WI38 (cell line): ENCODE measurements around the gene KCNK3.

Source experiments
- H3K4me3 ChIP-seq: 2 replicates; pipeline ENCODE4 v1.5.1; 2011; ENCODE audit warnings: low read depth, mild to moderate bottlenecking, control low read depth, low read length
- CTCF ChIP-seq: IDR thresholded peaks from 2 replicates; pipeline ENCODE4 v1.5.1; 2012; ENCODE audit warnings: low read depth, mild to moderate bottlenecking, control low read depth, low read length

The KCNK3 gene

GRCh38 chr2:26691161-26691560 lies 1.4 kb upstream of the KCNK3 start:
- no peak for TF ChIP-seq CTCF
- no peak overlapping the region for H3K4me3 ChIP-seq

GRCh38 chr2:26691881-26692278 lies 642 bp upstream of the KCNK3 start:
- no peak for TF ChIP-seq CTCF
- H3K4me3 ChIP-seq: no peak overlapping the region

GRCh38 chr2:26692897-26693849 lies 651 bp downstream of the KCNK3 start:
- no peak for TF ChIP-seq CTCF
- no peak overlapping the region for H3K4me3 ChIP-seq

- H3K4me3 ChIP-seq: no peak overlapping the region
- TF ChIP-seq CTCF: no peak
Observed at GRCh38 chr2:26694001-26694400, 1.5 kb downstream of the KCNK3 start.

- no peak overlapping the region for H3K4me3 ChIP-seq
- no peak for TF ChIP-seq CTCF
Observed at GRCh38 chr2:26696351-26696816, 3.9 kb downstream of the KCNK3 start.

GRCh38 chr2:26697425-26697824 lies 4.9 kb downstream of the KCNK3 start:
- no peak overlapping the region for H3K4me3 ChIP-seq
- TF ChIP-seq CTCF: no peak

GRCh38 chr2:26699295-26699694 lies 6.8 kb downstream of the KCNK3 start:
- no peak for TF ChIP-seq CTCF

More at GRCh38 chr2:26699295-26699694, 6.8 kb downstream of the KCNK3 start:
- H3K4me3 ChIP-seq: no peak overlapping the region
